Stomach (tissue), 9 donors: ENCODE results near the gene KREMEN2. TPM values are rescaled to one million over a fixed set of nuclear protein-coding genes. Genes with fewer than 3 reads are reported as not detected.
A peak's percentile ranks its signal among the peaks of the same experiment; 100 is the strongest.

Source experiments
- DNase-seq, 2 donors: peaks; one replicate each; pipeline versions ENCODE4 v3.0.0 to v3.0.0-alpha.2; 2013 to 2019
- H3K27ac ChIP-seq, 5 donors: fragments of 200-600 bp in 4 of 5; sonication (generic) in 4 of 5; one replicate each; pipeline ENCODE4 v1.5.1; 2013 to 2019; ENCODE audit warnings: mild to moderate bottlenecking in 1 of 5, moderate library complexity in 1 of 5
- H3K27me3 ChIP-seq, 3 donors: fragments of 200-600 bp; sonication (generic); one replicate each; pipeline ENCODE4 v1.5.1; 2017 to 2019; ENCODE audit warnings: mixed run types in 1 of 3
- H3K36me3 ChIP-seq, 4 donors: fragments of 200-600 bp; sonication (generic); 1 replicate in 3 of 4; 2 replicates in 1 of 4; pipeline ENCODE4 v1.5.1; 2016 to 2019
- H3K4me1 ChIP-seq, 4 donors: fragments of 200-600 bp; sonication (generic); one replicate each; pipeline ENCODE4 v1.5.1; 2016 to 2019
- H3K4me3 ChIP-seq, 4 donors: fragments of 200-600 bp; sonication (generic) in 3 of 4; one replicate each; pipeline ENCODE4 v1.5.1; 2016 to 2019; ENCODE audit warnings: mild to moderate bottlenecking in 1 of 4
- H3K9me3 ChIP-seq, 4 donors: fragments of 200-600 bp; sonication (generic); one replicate each; pipeline ENCODE4 v1.5.1; 2016 to 2019
- CTCF ChIP-seq, 7 experiments: fragments of 450-650 bp in 4 of 7; fragments of 200-600 bp in 3 of 7; sonication (generic) in 3 of 7; IDR thresholded peaks; one replicate each; pipeline ENCODE4 v1.5.1; 2016 to 2019; ENCODE audit warnings: antibody characterized with exemption in 7 of 7, control low read depth in 2 of 7, mild to moderate bottlenecking in 1 of 7
- EP300 ChIP-seq: sonication (generic); formaldehyde crosslinking; IDR thresholded peaks from one replicate; pipeline ENCODE4 v1.6.1; 2017; ENCODE audit warnings: antibody characterized with exemption
- POLR2A ChIP-seq, 4 donors: fragments of 450-650 bp; IDR thresholded peaks; one replicate each; pipeline ENCODE4 v1.6.1; 2016; ENCODE audit warnings: antibody characterized with exemption in 4 of 4, control low read depth in 2 of 4, mild to moderate bottlenecking in 1 of 4, moderate library complexity in 1 of 4
- POLR2AphosphoS5 ChIP-seq, 3 donors: sonication (generic); formaldehyde crosslinking; IDR thresholded peaks; one replicate each; pipeline ENCODE4 v1.6.1; 2016; ENCODE audit warnings: antibody characterized with exemption in 3 of 3
- WGBS, 5 donors: extraction: QIAGEN DNeasy Blood & Tissue Kit in 3 of 5; methylation state at CpG; one replicate each; pipeline versions ENCODE4 v1.1.5 to v1.1.7; 2013 to 2018; 5-methylcytosine and 5-hydroxymethylcytosine counted together
- intact Hi-C: fragments of 100-400 bp; cut with DNase I; formaldehyde crosslinking; loops from one replicate; pipeline ENCODE4 v1.15.1; 2023; ENCODE audit warnings: low total_unique reads
- polyA plus RNA-seq, 3 donors: library from polyadenylated mRNA; stranded (reverse); fragments of 200-250 nt; gene quantifications; one replicate each; pipeline ENCODE4 v1.2.3, GENCODE V29; 2013
- total RNA-seq, 5 donors: library from RNA; depleted of rRNA; stranded (reverse); fragments of >200 nt; gene quantifications; one replicate each; pipeline versions ENCODE4 v1.1.0 to v1.2.3, GENCODE V29; 2014 to 2016
- donor health status: healthy with polysubstance abuse.
- donor health status: Bipolar disorder and iron deficiency.
- donor health status: healthy.

Gene KREMEN2
- total and polyA plus RNA-seq, 8 donors, result 0.37 to 1.1 TPM; not detected in 6

- intact Hi-C loops, result no loop called here
- 31 to 52% (median 38%) methylated on average over 18 to 27 of the region's 27 CpGs for WGBS, 5 donors
- no peaks in the 10 kb centered on the region for H3K36me3 ChIP-seq
- peak; percentile 61 to 87 for DNase-seq
- peaks cover 5 to 87% (median 59%) of the 10 kb centered on the region in 3 donors for H3K27me3 ChIP-seq
- peaks cover 24 to 48% (median 30%) of the 10 kb centered on the region in 4 donors for H3K4me1 ChIP-seq
- no peak for TF ChIP-seq CTCF (IDR thresholded peaks at IDR 0.05)
- no peak for TF ChIP-seq EP300
- no peak for TF ChIP-seq POLR2AphosphoS5 (IDR thresholded peaks at IDR 0.05)
- no peak for TF ChIP-seq POLR2A (IDR thresholded peaks at IDR 0.05)
- no peaks in the 10 kb centered on the region for H3K9me3 ChIP-seq
- H3K27ac ChIP-seq, result no peak within 1 kb of the TSS
- no peak within 1 kb of the TSS for H3K4me3 ChIP-seq
Measured at GRCh38 chr16:3012828-3013420, 48.8 kb downstream of the KREMEN2 start, which contains the start of gene CLDN9. TSS of gene CLDN9 (plus strand) at chr16:3012923. CDS start at chr16:3013363, 440 bp downstream.

DNA sequence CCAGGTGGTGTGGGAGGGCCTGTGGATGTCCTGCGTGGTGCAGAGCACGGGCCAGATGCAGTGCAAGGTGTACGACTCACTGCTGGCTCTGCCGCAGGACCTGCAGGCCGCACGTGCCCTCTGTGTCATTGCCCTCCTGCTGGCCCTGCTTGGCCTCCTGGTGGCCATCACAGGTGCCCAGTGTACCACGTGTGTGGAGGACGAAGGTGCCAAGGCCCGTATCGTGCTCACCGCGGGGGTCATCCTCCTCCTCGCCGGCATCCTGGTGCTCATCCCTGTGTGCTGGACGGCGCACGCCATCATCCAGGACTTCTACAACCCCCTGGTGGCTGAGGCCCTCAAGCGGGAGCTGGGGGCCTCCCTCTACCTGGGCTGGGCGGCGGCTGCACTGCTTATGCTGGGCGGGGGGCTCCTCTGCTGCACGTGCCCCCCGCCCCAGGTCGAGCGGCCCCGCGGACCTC is 49.4 kb downstream of the KREMEN2 start:
- WGBS, 5 donors, result 65 to 84% (median 75%) methylated on average over 13 to 27 of the region's 27 CpGs
- intact Hi-C loops, result no loop called here
- TF ChIP-seq EP300 (no peak), POLR2AphosphoS5 (IDR thresholded peaks at IDR 0.05) (no peak), POLR2A (IDR thresholded peaks at IDR 0.05) (no peak), CTCF (IDR thresholded peaks at IDR 0.05) (no peak)
- Histone ChIP-seq H3K27ac (no peak overlapping the region), H3K4me3 (no peak overlapping the region), H3K4me1 (peaks cover 18 to 48% (median 32%) of the 10 kb centered on the region in 4 donors), H3K27me3 (peaks cover 5 to 87% (median 60%) of the 10 kb centered on the region in 3 donors), H3K36me3 (no peaks in the 10 kb centered on the region), H3K9me3 (no peaks in the 10 kb centered on the region)
- no peak for DNase-seq

GRCh38 chr16:3013998-3014690 is 50.1 kb downstream of the KREMEN2 start:
- Histone ChIP-seq H3K27me3 (peaks cover 5 to 87% (median 59%) of the 10 kb centered on the region in 3 donors), H3K36me3 (no peaks in the 10 kb centered on the region), H3K27ac (no peak overlapping the region), H3K4me1 (peaks cover 15 to 48% (median 35%) of the 10 kb centered on the region in 4 donors), H3K9me3 (no peaks in the 10 kb centered on the region), H3K4me3 (no peak overlapping the region)
- intact Hi-C loops, result no loop called here
- no peak for TF ChIP-seq POLR2AphosphoS5 (IDR thresholded peaks at IDR 0.05)
- no peak for TF ChIP-seq EP300
- TF ChIP-seq CTCF (IDR thresholded peaks at IDR 0.05), result no peak
- no peak for DNase-seq
- 49 to 53% (median 50%) methylated on average over 7 to 12 of the region's 12 CpGs for WGBS, 5 donors

DNA sequence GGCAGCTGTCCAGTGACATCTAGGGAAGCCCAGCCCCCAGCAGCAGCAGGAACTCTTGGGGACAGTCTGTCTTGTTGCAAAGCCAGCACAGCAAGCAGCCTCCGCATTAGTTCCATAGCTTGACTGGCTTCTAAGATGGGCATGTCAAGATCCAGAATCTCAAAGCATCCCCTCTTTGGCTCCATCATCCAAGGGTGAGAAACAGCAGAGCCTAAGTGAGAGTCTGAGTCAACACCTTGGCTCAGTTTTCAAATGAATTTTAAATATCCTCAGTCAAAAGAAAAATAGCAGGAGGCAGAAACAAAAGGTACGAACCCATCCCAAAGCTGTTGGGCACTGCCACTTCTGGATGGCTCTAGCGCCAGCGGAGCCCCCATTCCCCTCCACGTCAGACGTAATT is 50.9 kb downstream of the KREMEN2 start:
- H3K27ac ChIP-seq, result no peak overlapping the region
- H3K4me1 ChIP-seq, result peaks cover 19 to 48% (median 36%) of the 10 kb centered on the region in 4 donors
- no peak for DNase-seq
- H3K27me3 ChIP-seq, result peaks cover 5 to 83% (median 50%) of the 10 kb centered on the region in 3 donors
- WGBS, 5 donors, result 85 to 94% (median 90%) methylated on average over 6 of the region's 6 CpGs
- no peaks in the 10 kb centered on the region for H3K36me3 ChIP-seq
- H3K9me3 ChIP-seq, result no peaks in the 10 kb centered on the region
- TF ChIP-seq CTCF (IDR thresholded peaks at IDR 0.05) (no peak), POLR2A (IDR thresholded peaks at IDR 0.05) (no peak), POLR2AphosphoS5 (IDR thresholded peaks at IDR 0.05) (no peak), EP300 (no peak)
- H3K4me3 ChIP-seq, result no peak overlapping the region
- intact Hi-C loops, result no loop called here
